Brain microvascular endothelial cell (primary cell): ENCODE results near the gene KMO.
A peak's percentile ranks its signal among the peaks of the same experiment; 100 is the strongest.

Source experiments
- DNase-seq: peaks from one replicate; pipeline ENCODE4 v3.0.0-alpha.2; 2020
- H3K27ac ChIP-seq: fragments of 250-450 bp; sonication (Bioruptor Pico); 2 replicates; pipeline ENCODE4 v1.5.1; 2020; ENCODE audit warnings: mild to moderate bottlenecking, moderate library complexity
- H3K27me3 ChIP-seq: fragments of 250-450 bp; sonication (Bioruptor Pico); replicated peaks from 2 replicates; pipeline ENCODE4 v1.5.1; 2020; ENCODE audit warnings: mild to moderate bottlenecking
- H3K36me3 ChIP-seq: fragments of 250-450 bp; sonication (Bioruptor Pico); replicated peaks from 2 replicates; pipeline ENCODE4 v1.5.1; 2020; ENCODE audit warnings: mild to moderate bottlenecking
- H3K4me3 ChIP-seq: 2 replicates; pipeline ENCODE4 v1.5.1; 2011; ENCODE audit warnings: low read depth, mild to moderate bottlenecking, control low read depth, low read length, moderate library complexity
- CTCF ChIP-seq: IDR thresholded peaks from 2 replicates; pipeline ENCODE4 v1.5.1; 2011; ENCODE audit warnings: low read depth, mild to moderate bottlenecking, moderate library complexity, low read length, control low read depth, inconsistent platforms; ENCODE audit errors: missing control alignments
- in situ Hi-C: cut with HindIII; loops from 2 replicates; pipeline ENCODE4 v1.10.0; 2017; ENCODE audit warnings: low sequenced_read_pairs, low pct_ligation_motif_present

KMO gene

DNA sequence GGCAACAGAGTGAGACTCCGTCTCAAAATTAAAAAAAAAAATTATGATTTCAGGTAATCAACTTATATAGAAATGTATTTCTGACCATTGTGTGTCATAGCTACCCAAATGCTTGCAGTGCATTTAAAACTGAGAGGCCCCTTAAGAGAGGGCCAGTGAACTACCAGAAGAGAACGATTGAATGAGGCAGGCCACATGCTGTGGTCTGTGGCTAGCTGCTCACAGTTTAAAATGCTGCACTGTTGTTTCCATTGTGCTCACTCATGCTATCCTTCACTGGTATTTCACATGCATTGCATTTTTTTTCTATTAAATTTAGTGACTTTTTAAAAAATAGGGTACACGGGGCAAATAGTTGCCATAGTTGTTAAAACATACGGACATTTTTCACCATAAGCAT, 82.0 kb downstream of the KMO start:
- peak; percentile 31 for DNase-seq
- no peak overlapping the region for H3K27ac ChIP-seq
- in situ Hi-C loops, result no loop called here
- H3K36me3 ChIP-seq, result no peaks in the 10 kb centered on the region
- H3K27me3 ChIP-seq, result no peaks in the 10 kb centered on the region
- no peak overlapping the region for H3K4me3 ChIP-seq
- no peak for TF ChIP-seq CTCF

GRCh38 chr1:241614572-241614971, 82.4 kb downstream of the KMO start:
- Histone ChIP-seq H3K27me3 (no peaks in the 10 kb centered on the region), H3K4me3 (no peak overlapping the region), H3K36me3 (no peaks in the 10 kb centered on the region), H3K27ac (no peak overlapping the region)
- TF ChIP-seq CTCF, result no peak
- no peak for DNase-seq
- in situ Hi-C loops, result no loop called here

GRCh38 chr1:241615043-241615974, 83.1 kb downstream of the KMO start:
- no peak overlapping the region for H3K4me3 ChIP-seq
- no peaks in the 10 kb centered on the region for H3K27me3 ChIP-seq
- no peak overlapping the region for H3K27ac ChIP-seq
- no peaks in the 10 kb centered on the region for H3K36me3 ChIP-seq
- DNase-seq, result no peak
- in situ Hi-C loops, result no loop called here
- TF ChIP-seq CTCF, result no peak

GRCh38 chr1:241617426-241617825, 85.2 kb downstream of the KMO start:
- DNase-seq, result no peak
- no peaks in the 10 kb centered on the region for H3K27me3 ChIP-seq
- in situ Hi-C loops, result no loop called here
- H3K36me3 ChIP-seq, result no peaks in the 10 kb centered on the region
- no peak for TF ChIP-seq CTCF
- H3K27ac ChIP-seq, result no peak overlapping the region
- H3K4me3 ChIP-seq, result no peak overlapping the region

DNA sequence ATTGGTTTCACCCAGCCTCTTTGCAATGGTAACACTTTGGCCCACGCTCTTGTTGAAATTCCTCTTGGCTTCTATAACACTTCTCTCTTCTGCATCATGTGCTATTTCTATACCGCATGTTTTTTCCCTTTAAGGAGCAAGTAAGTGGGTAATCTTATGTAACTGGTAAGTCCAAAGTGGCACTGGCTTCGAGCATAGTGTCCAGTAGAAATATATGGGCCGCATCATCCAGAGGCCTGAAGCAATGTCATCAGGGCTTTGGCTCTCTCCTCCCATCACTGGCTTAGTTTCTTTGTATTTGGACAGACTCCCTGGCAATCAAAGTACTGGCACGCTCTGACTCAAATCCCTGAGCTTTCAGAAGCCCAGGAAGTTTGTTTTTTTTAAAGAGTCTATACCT, 90.5 kb downstream of the KMO start:
- no peak for DNase-seq
- Histone ChIP-seq H3K27ac (no peak overlapping the region), H3K27me3 (no peaks in the 10 kb centered on the region), H3K36me3 (no peaks in the 10 kb centered on the region), H3K4me3 (no peak overlapping the region)
- in situ Hi-C loops, result no loop called here
- TF ChIP-seq CTCF, result no peak

GRCh38 chr1:241624935-241625334, 92.8 kb downstream of the KMO start:
- no peak for TF ChIP-seq CTCF
- no peak overlapping the region for H3K4me3 ChIP-seq
- H3K27ac ChIP-seq, result no peak overlapping the region
- no peak for DNase-seq
- no peaks in the 10 kb centered on the region for H3K36me3 ChIP-seq
- no peaks in the 10 kb centered on the region for H3K27me3 ChIP-seq
- in situ Hi-C loops, result no loop called here
